HG03432 (cell line): ENCODE results near the gene ZNF221.
A peak's percentile ranks its signal among the peaks of the same experiment; 100 is the strongest.
"Not testable (repeated sequence)": the region's sequence is repeated elsewhere in the genome, so short reads cannot be mapped to it uniquely, and the experiment has no call there.

ENCODE experiments used
- ATAC-seq: cut with Tn5 transposase; IDR thresholded peaks from one replicate; pipeline ENCODE4 v1.9.1; 2021; ENCODE audit warnings: mild to moderate bottlenecking, moderate library complexity; ENCODE audit not compliant: unreplicated experiment

Gene ZNF221

GRCh38 chr19:43950834-43951645 lies at the start of gene ZNF221:
TSS of gene ZNF221 (plus strand) at chr19:43951228. CDS start at chr19:43962727, 11,499 bp downstream.
- peak; percentile 88 for ATAC-seq

DNA sequence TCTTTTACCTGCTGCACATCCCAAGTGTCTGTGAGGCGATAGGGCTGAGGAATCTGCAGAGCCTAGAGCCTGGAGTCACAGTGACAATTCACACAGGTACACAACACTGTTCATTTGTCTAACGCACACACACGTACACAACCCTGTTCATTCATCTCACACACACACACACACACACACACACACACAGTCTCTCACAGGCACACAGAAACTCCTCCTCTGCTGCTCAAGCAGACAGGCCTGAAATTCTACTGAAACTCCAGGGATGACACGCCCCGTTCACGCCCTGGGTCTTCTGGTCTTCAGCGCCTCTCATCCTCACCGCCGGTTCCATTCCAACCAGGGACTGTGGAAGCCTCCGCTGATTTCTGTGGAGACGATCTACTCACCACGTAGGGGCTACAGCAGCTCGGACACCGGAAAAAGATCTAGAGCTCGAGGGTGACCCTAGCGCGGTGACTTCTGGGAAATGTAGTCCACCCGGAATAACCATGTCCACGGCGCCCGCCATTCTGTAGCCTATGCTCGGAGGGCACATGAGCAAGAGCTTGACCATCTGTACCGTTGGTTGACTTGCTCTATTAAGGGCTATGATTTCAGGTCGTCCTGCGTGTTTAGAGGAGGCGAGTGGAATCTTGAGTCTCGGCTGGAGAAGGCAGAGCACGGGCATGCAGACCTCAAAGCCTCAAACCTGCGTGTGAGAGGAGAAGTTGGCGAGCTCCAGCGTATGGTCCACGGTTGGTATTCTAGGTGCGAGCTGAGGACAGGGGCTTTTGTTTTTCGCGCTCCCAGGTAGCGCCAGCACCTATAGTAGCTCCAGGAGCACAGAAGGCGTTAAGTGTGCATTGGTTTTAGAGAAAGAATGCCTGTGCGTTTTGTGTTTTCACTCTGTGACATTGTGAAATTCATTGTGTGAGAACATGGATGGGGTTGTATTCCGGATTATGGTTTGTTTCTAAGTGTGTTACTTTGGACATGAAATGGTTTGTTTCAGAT lies 49.3 kb upstream of the ZNF221 start:
- ATAC-seq = peak; percentile 90

DNA sequence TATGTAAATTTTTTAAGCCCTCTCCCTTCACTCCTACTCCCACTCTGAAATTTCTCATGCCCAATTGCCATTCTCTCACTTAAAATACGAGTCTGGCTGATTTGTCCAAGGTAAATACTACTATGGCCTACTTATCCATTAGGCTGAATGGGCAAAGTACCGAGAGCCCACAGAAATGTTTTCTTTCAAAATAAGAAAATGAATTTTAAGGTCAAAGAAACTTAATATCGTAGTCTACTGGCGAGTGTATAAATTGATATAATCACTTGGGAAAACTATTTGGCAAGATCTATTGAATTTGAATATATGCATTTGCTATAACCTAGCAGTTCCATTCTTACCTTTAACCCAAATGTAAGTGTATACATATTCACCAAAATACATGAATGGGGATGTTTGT lies 48.6 kb upstream of the ZNF221 start:
- no peak for ATAC-seq

DNA sequence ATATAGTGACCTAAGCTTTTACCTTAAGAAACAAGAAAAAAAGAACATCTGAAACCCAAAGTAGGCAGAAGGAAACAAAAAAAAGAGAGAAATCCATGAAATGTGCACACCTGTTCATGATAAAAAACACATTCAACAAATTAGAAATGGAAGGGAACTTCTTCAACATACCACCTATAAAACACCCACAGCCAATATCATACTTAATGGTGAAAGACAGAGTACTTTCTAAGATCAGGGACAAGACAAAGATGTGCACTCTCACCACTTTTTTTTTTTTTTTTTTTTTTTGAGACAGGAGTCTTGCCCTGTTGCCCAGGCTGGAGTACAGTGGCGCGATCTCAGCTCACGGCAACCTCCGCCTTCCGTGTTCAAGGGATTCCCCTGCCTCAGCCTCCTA lies 45.1 kb upstream of the ZNF221 start:
- ATAC-seq = no peak

- no peak for ATAC-seq
Measured at GRCh38 chr19:43906774-43907173, 44.3 kb upstream of the ZNF221 start.

GRCh38 chr19:43908659-43909058 lies 42.4 kb upstream of the ZNF221 start:
- no peak for ATAC-seq

DNA sequence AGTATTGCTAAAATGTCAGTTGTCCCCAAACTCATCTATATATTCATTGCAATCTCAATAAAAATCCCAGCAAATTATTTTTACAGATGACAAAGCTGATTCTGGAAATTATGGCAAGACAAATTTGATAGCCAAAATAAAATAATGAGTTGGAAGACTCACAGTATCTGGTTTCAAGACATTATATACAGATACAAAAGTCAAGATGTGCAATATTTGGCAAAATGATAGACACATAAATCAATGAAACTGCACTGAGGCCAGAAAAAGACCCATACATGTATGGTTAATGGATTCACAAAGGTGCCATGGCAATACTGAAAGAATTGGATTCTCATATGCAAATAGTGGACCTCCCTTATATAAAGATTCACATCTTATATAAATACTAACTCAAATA lies 40.1 kb upstream of the ZNF221 start:
- ATAC-seq = no peak

DNA sequence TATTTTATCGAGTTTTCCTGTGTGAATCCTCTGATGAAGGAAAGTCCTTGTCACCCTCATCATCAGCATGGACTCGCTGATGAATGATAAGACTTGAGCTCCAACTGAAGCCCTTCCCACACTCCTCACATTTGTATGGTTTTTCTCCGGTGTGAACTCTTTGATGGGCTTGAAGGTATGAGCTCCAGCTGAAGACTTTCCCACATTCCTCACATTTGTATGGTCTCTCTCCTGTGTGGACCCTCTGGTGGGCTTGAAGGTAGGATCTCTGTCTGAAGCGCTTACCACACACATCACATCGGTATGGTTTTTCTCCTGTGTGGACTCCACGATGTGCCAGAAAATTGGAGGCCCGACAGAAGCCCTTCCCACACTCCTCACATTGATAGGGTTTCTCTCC lies 37.6 kb upstream of the ZNF221 start:
- ATAC-seq = no peak

GRCh38 chr19:43914051-43914450 lies 37.0 kb upstream of the ZNF221 start:
- ATAC-seq = no peak

GRCh38 chr19:43923875-43924274 lies 27.2 kb upstream of the ZNF221 start:
- no peak for ATAC-seq

DNA sequence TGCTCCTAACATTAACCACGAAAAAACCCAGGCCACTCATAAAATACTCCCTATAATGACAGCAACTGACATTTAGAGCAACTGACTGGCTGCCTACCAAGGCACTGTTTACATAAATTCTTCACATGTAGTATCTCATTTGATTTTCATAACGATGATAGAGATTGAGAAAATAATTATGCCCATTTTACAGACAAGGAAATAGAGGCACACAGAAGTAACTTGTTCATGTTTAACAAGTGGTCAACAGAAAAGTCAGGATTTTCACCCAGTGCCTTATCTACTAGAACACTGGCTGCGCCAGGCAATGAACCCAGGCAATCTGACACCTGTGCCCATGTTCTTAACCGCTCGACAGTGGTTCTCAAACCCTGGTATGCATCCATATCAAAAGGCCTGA lies 22.2 kb upstream of the ZNF221 start:
- no peak for ATAC-seq

GRCh38 chr19:43934055-43934984 lies 16.7 kb upstream of the ZNF221 start:
- no peak for ATAC-seq

- ATAC-seq = peak; percentile 94
Measured at GRCh38 chr19:43934985-43935708, 15.9 kb upstream of the ZNF221 start, which contains the start of gene ZNF45. TSS of gene ZNF45 (minus strand) at chr19:43935282. CDS start at chr19:43922185, 13,097 bp downstream.

DNA sequence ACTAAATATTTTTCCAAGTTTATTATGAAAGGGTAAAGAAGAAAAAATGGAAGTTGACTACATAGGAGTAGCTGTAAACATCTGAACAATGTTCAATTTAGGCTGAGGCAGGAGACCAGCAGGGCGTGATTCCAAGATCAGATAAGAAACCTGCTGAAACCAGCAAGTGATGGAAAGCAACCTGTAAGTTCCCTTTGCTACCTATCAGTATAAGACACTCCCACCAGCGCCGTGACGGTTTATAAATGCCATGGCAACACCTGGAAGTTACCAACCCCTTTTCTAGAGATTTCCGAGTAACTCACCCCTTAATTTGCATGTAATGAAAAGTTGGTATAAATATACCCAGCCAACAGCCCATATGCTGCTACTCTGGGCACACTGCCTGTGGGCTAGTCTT lies 14.8 kb upstream of the ZNF221 start:
- ATAC-seq = no peak

- ATAC-seq = no peak
Measured at GRCh38 chr19:43939557-43940260, 11.3 kb upstream of the ZNF221 start.

- ATAC-seq = no peak
Measured at GRCh38 chr19:43940719-43941118, 10.3 kb upstream of the ZNF221 start.

DNA sequence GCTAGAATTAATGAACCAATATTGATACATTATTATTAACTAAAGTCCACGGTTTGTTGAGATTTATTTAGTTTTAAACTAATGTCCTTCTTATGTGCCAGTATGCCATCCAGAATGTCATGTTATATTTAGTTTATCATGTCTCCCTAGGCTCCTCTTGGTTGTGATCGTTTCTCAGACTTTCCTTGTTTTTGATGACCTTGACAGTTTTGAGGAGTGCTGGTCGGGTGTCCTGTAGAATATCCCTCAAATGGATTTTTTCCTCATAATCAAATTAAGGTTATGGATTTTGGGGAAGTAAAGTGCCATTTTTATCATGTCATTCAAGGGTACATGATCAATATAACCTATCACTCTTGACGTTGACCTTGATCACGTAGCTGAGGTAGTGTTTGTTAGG lies 9.8 kb upstream of the ZNF221 start:
- no peak for ATAC-seq

DNA sequence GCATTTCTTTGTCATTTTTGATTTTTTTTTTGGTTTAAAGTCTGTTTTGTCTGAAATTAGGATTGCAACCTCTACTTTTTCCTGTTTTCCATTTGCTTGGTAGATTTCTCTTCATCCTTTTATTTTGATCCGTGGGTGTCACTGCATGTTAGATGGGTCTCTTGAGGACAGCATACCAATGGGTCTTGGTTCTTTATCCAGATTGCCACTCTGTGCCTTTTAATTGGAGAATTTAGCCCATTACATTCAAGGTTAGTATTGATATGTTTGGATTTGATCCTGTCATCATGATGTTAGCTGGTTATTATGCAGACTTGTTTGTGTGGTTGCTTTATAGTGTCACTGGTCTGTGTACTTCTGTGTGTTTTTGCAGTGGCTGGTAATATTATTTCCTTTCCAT lies 3.6 kb upstream of the ZNF221 start:
- ATAC-seq = not testable (repeated sequence)

- ATAC-seq = not testable (repeated sequence)
Measured at GRCh38 chr19:43949803-43950202, 1.2 kb upstream of the ZNF221 start.
